Omental fat pad (tissue), 4 donors: Measurements from ENCODE around the gene GCNA. TPM values are rescaled to one million over a fixed set of nuclear protein-coding genes. Genes with fewer than 3 reads are reported as not detected.
"Not testable (repeated sequence)": the region's sequence is repeated elsewhere in the genome, so short reads cannot be mapped to it uniquely, and the experiment has no call there.

ENCODE experiments used
- ATAC-seq: fragments of 150-250 bp; one replicate; pipeline ENCODE4 v1.9.1; 2016; ENCODE audit warnings: mild to moderate bottlenecking, moderate library complexity; ENCODE audit not compliant: low FRiP score
- DNase-seq: peaks from one replicate; pipeline ENCODE4 v3.0.0-alpha.2; 2019; ENCODE audit warnings: low spot score
- total RNA-seq, 4 donors: library from RNA; depleted of rRNA; stranded (reverse); fragments of >200 nt; gene quantifications; one replicate each; pipeline ENCODE4 v1.1.0, GENCODE V29; 2016
- TF ChIP-seq, protein P1 (sequence below), 3 donors: fragments of 450-650 bp; IDR thresholded peaks; one replicate each; pipeline ENCODE4 v1.5.1; 2016 to 2017; ENCODE audit warnings: antibody characterized with exemption in 3 of 3, mild to moderate bottlenecking in 3 of 3, moderate library complexity in 2 of 3

Gene GCNA
- total RNA-seq, 4 donors from 2014 or later, result 2.8 to 6.3 (median 4.2) TPM

GRCh38 chrX:71556036-71556435, 22.2 kb upstream of the GCNA start:
- no peak for DNase-seq
- TF ChIP-seq, protein P1, sequence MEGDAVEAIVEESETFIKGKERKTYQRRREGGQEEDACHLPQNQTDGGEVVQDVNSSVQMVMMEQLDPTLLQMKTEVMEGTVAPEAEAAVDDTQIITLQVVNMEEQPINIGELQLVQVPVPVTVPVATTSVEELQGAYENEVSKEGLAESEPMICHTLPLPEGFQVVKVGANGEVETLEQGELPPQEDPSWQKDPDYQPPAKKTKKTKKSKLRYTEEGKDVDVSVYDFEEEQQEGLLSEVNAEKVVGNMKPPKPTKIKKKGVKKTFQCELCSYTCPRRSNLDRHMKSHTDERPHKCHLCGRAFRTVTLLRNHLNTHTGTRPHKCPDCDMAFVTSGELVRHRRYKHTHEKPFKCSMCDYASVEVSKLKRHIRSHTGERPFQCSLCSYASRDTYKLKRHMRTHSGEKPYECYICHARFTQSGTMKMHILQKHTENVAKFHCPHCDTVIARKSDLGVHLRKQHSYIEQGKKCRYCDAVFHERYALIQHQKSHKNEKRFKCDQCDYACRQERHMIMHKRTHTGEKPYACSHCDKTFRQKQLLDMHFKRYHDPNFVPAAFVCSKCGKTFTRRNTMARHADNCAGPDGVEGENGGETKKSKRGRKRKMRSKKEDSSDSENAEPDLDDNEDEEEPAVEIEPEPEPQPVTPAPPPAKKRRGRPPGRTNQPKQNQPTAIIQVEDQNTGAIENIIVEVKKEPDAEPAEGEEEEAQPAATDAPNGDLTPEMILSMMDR (IDR thresholded peaks at IDR 0.05), result no peak
- ATAC-seq, result no peak

- no peak for ATAC-seq
These were observed 19.3 kb upstream of the GCNA start for GRCh38 chrX:71558920-71559319.

DNA sequence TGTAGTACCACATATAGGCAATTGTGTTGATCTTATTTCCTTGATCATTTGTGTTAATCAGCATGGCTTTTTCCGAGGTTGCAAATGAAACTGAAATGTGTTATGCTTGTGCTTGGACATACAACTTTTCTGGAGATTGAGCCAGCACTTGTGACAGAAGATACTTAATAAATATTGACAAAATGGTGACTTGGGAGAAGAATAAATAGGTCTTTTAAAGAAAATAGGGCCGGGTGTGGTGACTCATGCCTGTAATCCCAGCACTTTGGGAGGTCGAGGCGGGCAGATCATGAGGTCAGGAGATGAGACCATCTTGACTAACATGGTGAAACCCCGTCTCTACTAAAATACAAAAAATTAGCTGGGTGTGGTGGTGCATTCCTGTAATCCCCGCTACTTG, 18.5 kb upstream of the GCNA start:
- not testable (repeated sequence) for DNase-seq, ATAC-seq

More at GRCh38 chrX:71558920-71559319, 19.3 kb upstream of the GCNA start:
- DNase-seq, result no peak
- TF ChIP-seq, protein P1 (IDR thresholded peaks at IDR 0.05), result no peak

- no peak for ATAC-seq
- no peak for DNase-seq
- TF ChIP-seq, protein P1 (IDR thresholded peaks at IDR 0.05), result no peak
These were observed 14.3 kb upstream of the GCNA start for GRCh38 chrX:71563921-71564320.

- no peak for DNase-seq
- TF ChIP-seq, protein P1 (IDR thresholded peaks at IDR 0.05), result no peak
- ATAC-seq, result no peak
These were observed 12.7 kb upstream of the GCNA start for GRCh38 chrX:71565474-71566041.

- not testable (repeated sequence) for DNase-seq, ATAC-seq
These were observed 6.8 kb upstream of the GCNA start for GRCh38 chrX:71571390-71571789.

DNA sequence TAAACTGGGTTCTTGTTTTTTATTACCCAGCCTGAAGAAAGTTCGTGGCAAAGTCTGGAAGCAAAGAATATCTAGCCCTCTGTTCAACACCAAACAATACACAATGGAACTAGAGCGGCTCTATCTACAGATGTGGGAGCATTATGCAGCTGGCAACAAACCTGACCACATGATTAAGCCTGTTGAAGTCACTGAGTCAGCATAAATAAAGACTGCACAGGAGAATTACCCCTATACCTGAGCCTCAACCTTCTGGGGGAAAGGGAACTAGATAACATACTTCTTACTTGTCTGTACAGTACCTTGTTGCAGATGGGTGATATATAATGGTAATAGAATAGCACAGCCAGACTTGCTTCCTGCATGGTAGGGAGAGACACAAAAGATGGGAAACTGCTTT, 4.6 kb upstream of the GCNA start:
- TF ChIP-seq, protein P1 (IDR thresholded peaks at IDR 0.05), result no peak
- ATAC-seq (no peak), DNase-seq (no peak)

DNA sequence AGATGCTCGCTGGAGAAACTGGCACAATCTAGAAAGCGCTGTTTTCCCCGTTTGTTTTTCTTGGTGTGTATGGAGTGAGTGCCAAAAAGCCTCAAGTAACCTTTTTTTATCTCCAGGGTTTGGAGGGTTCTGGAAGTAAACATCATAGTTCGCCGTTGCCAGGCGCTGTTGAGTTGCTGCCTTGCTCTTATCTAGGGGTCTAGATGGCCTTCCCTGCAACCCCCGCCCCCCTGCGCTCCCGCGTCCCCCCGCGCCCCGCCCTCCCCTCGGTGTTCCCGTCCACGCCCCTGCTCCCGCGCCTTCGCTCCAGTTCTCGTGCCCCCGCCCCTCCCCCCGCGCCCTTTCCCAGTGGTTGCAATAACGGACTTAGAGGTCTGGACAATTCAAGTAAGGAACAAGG, 555 bp upstream of the GCNA start:
- ATAC-seq (no peak), DNase-seq (no peak)
- TF ChIP-seq, protein P1 (IDR thresholded peaks at IDR 0.05), result no peak
